NCI-H526 (cell line): ENCODE measurements around the gene NACC2.

Experiments
- DNase-seq, 2 experiments: peaks; one replicate each; lab custom pipeline; 2025; lab: John Stamatoyannopoulos, UW

The NACC2 gene, protein sequence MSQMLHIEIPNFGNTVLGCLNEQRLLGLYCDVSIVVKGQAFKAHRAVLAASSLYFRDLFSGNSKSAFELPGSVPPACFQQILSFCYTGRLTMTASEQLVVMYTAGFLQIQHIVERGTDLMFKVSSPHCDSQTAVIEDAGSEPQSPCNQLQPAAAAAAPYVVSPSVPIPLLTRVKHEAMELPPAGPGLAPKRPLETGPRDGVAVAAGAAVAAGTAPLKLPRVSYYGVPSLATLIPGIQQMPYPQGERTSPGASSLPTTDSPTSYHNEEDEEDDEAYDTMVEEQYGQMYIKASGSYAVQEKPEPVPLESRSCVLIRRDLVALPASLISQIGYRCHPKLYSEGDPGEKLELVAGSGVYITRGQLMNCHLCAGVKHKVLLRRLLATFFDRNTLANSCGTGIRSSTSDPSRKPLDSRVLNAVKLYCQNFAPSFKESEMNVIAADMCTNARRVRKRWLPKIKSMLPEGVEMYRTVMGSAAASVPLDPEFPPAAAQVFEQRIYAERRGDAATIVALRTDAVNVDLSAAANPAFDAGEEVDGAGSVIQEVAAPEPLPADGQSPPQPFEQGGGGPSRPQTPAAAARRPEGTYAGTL

DNA sequence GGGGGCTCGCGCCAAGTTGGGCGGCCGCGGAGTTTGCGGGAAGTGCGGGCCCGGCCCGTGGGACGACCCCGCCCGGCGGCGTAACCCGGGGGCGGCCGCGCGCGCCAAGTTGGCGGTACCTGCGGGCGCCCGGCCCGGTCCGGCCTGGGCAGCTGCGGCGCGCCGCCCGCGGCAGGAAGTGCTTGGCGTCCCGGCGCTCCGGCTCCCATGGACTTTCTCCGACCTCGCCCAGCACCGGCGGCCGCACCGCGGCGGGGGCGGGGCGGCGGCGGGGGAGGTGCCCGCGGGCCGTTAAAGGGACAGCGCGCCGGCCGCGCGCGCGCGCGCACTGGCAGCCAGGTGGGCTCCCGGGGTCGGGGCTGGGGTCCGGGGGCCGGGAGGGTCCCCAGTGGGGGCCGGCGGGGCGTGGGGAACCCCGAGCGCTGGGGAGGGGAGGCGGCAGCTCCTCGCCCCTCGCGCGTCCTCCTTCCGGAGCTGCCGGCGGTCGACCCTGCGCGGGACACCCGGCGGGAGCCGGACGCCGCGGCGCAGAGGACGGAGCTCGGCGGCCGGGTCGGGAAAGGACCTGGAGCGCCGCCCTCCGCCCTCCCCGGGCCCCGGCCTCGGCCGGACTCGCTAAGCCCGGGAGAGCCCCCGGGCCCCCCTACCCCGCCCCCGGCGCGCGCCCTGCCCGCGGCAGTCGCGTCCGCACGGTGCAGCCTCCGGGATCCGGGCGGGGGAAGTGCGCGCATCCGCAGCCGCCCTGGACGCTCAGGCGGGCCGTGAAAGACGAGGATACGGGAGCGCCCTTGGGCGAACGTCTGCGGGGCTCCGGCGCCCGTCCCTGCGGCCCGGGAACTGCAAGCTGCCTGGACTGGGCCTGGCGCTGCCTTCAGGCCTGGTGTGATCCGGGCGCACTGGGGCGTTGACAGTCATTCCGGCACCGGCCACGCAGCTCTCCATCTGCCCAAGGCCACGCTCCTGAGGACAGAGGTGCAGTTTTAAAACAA lies at the start of gene NACC2:
NACC2 (minus strand) TSS at position 220 of the 989 bp plus-strand sequence. CDS start 44,768 bp downstream, outside the sequence.
- DNase-seq: peak in 1 of 2 experiments; percentile 71

DNA sequence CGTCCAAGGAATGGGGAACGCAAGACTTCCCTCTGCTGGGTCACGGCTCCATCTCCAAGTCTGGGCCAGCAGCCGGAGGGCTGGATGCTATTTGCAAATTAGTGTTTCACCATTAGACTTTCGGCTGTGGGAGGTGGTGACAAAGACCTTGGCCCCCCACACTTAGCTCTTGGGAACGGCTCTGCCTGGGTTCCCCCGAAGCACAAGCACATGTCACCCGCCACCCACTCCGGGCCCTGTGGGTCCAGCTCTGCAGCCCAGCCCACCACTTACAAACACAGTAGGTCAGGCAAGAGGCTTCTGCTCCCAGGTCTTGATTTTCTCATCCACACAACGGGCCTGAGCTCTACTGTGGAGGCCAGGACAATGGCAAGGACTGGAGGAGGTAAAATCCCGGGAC lies 49.4 kb upstream of the NACC2 start:
- no peak for DNase-seq

DNA sequence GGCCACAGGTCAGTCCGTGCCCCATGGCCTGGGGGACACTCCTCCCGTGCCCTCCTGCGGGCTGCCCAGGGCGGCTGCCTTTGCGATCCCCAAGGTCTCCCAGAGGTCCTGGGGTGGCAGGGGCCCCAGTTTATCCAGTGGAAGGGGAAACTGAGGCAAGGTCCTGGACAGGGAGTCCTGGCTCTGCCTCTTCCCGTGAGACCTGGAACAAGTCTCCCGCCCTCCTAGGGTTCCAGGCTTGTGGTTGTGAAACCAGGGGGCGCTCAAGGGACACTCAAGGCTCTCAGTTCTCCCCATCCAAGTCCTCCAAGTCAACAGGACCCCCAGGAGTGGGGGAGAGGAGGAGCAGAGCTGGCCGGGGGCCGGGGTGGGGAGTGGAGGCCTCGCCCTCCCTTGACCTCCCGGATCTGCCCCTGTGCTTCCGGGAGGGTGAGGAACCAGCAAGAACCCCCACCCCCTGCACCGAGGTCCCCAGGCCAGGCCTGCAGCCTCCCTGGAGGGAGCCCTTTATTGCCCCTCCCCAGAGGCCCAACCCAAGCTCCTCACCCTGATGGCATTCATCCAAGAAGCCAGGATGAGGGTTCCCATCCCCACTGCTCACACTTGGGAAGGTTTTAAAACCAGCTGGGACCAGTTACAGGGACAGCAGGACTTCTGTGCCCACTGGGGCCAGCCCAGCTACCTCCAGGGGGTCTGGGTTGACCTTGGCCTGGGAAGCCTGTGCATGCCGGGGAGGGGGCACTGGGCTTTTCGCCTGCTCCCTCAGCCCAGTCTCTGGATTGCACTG lies 48.3 kb upstream of the NACC2 start:
- peak in 1 of 2 experiments; percentile 46 for DNase-seq

DNA sequence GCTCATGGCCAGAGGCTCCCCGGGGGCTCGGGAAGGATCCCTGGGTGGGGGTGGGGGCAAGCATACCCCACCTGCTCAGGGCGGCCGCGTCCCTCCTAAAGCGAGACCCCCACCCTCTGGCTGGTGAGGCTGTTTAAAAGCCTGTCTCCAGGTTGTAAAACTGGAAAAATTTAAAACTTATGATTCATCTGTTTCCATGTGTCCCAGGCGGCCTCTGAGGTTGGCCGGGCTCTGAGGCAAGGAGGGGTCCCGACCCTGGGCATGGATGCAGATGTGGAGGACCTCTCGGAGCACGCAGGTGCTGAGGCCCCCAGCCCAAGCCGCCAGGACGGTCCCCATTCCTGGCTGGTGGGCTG lies 47.7 kb upstream of the NACC2 start:
- no peak for DNase-seq

DNA sequence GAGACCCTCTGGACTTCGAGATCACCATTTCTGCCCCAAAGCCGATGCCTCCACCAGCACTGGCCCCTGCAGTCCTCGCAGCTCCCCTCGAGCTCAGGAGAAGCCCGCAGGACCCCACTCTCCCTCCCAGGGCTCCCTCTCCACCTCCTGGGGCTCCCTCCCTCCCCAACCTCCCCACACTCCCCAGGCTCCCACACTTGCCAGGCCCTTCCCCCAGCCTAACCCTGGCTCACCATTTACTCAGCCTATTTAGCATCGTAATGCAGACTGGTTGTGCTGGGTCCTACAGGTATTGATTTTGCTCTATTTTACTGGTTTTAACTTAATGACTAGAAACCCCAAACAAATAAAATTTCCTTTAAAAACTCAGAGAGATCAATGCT lies 47.3 kb upstream of the NACC2 start:
- no peak for DNase-seq

DNA sequence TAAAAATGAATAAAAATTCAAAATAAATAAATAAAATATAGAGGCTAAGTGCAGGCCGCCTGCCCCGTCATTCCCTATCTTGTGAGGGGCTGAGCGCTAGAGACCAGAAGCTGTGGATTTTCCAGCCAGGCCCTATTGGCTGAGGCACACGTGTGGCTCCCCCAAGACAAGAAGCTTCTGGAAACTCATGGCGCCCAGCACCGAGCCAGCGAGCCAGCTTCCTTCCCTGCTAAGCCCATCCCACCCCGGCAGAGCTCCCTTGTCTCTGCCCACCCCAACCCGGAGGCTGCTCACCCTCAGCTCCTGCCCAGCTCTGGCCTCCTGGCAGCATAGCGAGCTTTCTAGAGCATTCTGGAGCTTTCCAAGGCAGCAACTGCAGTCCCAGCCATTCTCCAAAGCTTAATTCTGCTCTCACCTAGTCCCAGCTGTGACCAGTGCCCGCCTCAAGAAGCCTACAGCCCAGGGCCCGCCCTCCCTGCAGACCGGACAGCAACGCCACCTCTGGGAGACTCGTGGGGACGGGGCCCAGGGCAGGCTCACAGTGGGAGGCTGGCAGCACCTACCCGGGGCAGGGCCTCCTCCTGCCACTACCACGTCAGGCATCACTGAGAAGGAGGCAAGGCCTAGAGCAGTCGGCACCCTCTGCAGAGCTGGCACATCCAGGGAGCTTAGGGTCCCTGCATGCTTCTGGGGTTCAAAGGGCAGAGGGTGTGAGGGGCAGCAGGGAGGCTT lies 46.8 kb upstream of the NACC2 start:
- DNase-seq: no peak

DNA sequence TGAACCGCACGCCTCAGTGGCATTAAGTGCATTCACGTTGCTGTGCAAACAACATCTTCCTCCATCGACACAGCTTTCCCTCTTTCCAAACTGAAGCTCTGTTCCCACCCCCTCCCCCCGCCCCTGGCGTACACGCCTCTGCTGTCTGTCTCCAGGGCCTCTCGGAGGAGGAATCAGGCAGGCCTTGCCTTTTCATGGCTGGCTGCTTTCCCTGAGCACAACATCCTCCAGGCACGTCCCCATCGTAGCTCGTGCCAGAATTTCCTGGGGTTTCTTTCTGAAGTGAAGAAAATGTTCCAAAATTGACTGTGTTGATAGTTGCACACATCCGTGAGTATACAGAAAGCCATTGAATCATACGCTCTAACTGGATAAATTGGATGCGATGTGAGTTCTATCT lies 45.9 kb upstream of the NACC2 start:
- DNase-seq: no peak

DNA sequence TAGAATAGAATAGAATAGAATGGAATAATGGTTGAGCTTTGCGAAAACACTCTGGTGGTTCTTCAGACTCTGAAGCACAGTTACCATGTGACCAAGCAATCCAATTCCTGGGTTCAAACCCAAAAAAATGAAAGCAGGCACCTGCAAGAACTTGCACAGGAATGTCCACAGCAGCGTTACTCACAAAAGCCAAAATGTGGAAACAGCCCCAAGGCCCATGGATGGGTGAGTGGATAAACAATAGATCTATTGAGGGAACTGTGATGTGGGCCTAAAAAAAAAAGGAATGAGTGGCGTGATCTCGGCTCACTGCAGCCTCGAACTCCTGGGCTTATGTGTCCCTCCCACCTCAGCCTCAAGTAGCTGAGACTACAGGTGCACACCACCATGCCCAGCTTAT lies 45.0 kb upstream of the NACC2 start:
- no peak for DNase-seq

DNA sequence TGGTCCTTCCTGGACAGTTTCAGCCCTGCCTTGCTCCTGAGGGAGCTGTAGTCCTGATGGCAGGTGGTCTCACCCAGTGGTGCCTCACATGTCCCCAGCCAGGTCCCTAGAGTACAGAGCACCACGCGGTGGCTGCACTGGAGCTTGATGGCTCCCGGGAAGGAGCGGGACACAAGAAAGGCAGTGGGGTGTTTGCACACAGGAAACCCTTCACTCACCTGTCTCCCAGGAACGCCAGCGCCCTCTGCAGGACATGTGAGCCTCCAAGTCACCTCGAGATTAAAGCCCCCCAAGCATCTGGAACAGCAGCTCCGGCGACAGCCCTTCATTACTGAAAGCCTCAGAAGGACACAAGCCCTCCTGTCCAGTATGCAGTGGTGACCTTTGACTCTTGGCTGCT lies 43.5 kb upstream of the NACC2 start:
- peak; percentile 51 to 82 for DNase-seq

DNA sequence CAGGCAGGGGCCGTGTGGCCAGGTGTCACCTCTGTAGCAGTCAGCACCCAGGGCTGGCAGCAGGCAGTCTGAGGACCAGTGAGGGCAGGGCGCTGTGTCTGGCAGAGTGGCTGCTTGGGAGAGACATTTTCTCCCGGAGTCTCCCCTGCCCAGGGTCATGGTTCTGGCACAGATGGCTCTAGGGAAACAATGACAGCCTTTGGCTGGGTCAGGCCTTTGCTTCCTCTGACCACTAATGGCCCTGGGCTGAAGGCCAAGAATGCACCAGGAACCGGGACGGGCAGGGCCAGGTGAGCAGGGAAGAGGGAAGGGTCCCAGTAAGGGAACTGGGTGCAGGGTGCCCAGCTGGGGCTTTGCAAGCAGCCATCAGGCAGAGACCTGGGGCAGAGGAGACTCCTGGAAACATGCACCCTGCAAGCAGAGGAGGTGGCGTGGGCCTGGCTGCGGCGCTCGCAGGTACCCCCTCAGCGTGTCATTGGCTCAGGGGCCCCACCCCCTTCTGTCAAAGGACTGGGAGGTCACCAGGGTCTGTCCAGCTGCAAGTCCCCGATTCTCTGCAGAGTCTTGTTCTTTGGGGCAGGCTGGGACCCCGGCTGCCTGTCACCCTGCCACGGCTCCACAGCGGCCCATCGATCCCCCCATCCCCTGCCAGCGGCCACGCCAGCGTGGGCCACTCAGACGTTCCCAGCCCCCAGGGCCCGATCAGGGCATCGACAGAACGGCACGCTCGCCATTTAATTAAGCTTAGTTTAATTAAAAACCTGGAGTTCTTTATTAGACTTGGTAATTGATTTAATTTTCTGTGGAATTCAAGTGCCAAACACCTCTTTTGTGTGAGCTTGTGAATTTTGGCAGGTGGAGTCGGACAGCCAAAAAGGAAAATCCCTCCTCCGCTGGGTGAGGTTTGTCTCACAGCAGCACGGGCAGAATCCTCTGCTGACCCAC lies 42.5 kb upstream of the NACC2 start:
- DNase-seq: no peak

DNA sequence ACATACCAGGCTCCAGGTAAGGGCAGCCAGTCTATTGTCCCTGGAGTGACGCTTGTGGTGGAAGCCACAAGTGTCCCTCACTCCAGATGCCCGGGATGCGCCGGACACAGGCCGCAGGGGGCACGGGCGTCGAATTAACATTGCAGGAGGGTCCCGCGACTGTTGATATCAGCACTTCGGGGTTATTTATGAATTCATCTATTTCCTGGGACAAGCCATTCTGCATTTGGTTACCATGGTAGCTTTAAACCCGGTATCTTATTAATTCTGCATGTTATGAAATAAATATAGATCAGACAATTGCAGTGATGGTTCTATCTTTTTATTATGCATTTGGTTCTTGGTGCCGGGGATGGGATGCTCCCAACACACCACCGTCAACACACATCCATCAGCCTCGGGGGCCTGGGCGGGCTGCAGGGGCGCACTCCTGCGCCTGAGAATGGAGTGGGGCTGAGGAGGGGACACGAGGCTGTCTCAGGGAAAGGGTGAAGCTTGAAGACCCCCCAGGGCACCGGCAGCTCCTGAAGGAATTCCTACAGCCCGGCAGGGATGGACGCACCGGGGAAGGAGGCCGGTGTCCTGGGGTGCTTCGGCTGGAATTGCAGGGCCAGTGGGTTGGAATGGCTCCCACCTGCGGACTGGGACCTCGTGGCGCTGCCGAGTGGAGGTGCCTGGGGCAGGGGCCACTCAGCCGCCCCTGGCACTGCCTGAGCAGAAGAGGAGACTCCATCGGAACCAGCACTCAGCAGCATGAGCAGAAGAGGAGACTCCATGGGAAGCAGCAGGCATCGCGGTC lies 41.2 kb upstream of the NACC2 start:
- DNase-seq: no peak

DNA sequence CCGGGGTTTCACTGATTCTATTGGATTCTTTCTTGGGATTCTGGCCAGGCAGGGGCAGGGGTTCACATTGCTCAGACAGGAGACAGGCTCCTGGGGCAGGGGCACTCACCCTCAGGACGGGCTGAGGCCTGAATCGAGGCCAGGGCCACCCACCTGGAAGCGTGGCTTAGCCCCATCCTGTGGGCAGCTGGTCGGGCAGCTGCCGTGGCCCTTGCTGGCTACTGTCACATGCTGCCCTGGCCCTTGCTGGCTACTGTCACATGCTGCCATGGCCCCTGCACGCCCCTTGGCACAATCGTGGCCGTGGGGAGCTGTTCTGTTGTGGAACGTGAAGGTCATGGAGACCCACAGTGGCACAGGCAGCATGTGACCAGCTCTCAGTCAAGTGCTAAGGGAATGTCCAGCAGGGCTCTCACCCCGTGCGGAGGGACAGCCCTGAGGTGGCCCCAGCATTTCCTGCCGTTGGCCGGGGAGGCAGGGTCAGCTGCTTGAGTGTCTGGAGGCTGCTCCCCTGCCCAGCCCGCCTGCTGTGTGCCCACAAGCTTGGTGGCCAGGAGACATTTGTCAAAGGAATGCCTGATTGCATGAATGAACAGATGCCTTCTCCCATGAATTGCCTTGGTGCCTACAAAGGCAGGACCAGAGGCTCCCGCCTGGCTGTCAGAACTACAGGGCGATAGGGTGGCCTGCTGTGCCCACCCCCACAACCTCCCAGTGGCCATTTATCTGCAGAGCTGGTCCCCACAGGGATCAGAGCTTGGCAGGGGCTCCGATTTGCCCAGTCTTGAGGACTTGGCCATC lies 40.4 kb upstream of the NACC2 start:
- DNase-seq: no peak

DNA sequence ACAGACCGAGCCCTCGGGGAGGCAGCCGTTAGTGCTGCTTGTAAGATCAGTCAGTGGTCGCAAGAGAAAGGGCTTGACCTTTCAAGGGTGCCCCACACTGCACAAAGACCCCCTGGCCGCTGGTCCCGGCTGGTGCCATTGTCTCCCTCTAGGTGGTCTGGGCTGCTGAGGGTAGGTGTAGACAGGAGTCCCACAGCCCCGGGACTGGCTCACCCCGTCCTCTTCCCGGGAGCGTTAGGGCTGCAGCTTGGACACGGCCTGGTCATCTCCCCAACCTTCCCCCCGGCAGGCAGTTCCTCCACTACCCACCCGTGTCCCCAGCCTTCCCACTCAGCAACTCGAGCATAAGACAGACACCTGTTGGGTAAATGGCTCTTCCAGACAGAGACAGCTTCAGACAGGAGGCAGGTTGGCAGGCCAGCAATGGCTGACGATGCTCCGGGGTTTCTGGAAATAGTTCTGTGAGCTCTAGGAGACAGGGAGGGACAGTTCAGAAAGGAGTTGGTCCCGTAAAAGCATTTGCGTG lies 38.9 kb upstream of the NACC2 start:
- no peak for DNase-seq

DNA sequence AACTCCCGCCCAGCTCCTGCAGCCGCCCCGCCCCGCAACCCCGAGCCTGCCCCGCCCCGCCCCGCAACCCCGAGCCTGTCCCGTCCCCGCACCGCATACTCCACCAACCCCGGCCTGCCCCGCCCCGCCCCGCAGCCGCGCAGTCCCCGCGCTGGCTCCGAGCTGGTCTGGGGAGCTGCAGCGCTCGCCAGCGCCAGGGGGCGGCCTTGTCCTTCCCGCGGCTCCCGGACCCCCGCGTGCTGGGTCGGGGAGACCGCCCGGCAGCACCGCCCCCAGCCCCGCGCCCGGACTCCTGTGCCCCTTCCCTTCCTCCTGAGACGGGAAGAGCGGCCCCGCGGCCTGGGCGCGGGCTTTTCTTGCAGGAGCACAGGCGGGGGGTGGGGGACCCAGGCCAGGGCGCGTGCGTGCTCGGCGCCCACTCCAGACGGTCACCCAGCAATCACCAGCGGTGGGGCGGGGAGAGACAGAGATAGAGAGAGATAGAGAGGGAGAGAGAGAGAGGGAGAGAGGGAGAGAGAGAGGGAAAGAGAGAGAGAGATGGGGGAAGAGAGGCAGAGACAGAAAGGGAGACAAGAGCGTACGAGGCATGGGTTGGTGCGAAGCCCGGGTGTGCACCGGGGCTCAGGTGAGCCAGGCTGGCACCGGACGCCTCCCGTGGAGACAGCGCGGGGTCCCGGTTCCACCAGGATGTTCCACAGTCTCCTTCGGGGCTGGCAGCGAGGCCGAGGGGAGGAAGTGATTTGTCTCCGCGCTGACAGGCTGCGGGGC lies 38.3 kb upstream of the NACC2 start:
- DNase-seq: peak in 1 of 2 experiments; percentile 64

DNA sequence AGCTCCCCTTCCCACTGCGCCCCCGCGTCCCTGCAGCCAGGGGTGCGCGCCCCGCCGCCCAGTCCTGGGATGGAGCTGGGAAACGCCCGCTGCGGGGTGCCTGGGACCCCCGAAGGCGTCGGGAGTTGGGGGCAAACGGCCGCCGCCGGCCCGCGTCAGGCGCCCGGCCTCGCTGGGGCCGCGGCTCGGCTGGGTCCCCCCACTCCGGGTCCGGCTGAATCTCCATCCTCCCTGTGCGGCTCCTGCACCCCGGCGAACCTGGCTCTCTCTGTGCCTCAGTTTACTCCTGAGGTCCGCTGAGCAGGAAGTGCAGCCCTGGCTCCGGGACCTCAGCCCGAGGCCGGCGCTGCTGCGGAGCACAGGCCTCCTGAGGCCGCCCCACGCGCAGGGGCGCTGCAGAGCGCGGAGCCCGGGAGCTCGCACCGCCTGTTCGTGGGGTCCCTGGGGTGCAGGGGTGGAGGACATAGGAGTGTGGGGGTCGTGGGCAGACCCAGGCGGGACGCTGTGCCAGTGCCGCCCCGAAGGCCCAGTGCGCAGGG lies 37.5 kb upstream of the NACC2 start:
- no peak for DNase-seq

DNA sequence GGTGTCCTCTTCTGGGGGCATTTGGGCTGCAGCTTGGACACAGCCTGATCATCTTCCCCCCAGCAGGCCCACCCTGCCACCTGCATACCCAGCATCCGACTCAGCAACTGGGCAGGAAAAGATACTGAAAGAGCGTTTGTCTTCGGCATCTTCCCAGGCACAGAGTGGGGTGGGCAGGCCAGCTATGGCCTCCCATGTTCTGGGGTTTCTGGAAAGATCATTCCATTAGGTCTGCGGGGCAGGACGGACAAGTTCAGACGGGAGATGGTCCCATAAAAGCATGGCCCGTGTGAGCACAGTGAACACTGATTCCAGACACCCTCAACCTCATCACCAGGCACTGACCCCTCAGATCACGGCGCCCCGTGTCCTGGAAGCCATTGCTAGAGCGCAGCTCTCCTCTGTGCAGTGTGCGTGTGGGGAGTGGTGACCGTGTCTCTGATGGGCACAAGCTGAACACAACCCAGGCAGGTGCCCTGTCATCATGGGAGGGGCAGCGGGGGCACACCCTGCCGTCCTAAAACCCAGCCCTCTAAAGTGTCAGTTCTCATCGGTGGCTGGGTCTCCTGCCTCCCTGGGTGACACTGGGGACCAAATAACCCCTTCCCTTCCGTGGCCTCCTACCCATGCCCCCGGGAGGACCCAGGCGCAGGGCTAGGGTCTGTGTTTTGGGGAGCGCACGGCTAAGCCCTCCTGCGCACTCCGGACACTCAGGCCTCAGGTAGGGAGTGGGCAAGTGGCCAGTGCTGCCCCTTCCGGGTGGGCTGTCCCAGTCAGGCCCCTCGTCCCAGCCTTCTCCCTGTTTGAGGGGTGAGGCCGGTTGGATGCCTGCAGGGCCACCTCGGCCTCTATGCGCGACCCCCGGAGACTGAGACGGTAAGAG lies 36.8 kb upstream of the NACC2 start:
- no peak for DNase-seq
